Measurements from ENCODE around the gene TRIM58.

DNA sequence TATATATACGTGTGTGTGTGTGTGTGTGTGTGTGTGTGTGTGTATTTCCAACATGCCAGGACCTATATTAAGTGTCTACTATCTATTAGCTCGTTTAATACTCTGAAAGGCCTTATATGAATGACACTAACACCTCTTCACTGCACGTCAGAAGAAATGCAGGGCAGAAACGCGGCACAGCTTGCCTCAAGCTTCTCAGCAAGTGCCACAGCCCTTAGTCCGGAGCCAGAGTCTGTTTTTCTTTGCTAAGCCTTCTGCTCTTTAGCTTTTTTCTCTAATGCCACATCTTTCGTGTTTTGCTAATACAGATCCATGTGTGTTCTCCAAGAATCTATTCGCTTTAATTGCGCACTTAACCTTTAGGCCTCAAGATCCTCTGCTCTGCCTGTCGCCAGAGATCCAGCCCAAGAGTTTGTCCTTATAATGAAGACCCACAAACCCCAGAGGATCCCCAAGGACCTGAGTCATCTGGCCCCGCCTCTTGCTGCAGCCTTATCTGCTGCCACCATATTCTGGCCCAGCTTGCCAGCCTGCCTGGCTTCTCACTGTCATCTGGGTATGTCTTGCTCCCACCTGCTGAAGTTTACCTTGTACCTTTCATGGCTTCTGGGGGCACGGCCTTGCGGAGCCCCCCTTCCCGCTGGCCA is 2.0 kb upstream of the TRIM58 start:
- TF ChIP-seq ZNF384 (IDR thresholded peaks at IDR 0.05; ENCODE audit: low read depth, low read length) (no peak), ZNF12 (CRISPR knock-in tag; IDR thresholded peaks at IDR 0.05) (no peak), POLR2AphosphoS5 (IDR thresholded peaks at IDR 0.05; ENCODE audit: control insufficient read depth, insufficient read depth, low read depth, low read length) (peak; percentile 93), YY1 (IDR thresholded peaks at IDR 0.05; ENCODE audit: borderline replicate concordance in 1 of 3, control insufficient read depth in 1 of 3, extremely low read depth in 1 of 3, insufficient read depth in 3 of 3, insufficient read length in 1 of 3, insufficient replicate concordance in 2 of 3, low read depth in 1 of 3, low read length in 2 of 3) (peak; percentile 16 to 75 (median 38)), CEBPB (tag; IDR thresholded peaks at IDR 0.05) (no peak), HNRNPLL (IDR thresholded peaks at IDR 0.05; ENCODE audit: low read depth, low read length, poor library complexity, severe bottlenecking) (no peak), EHMT2 (IDR thresholded peaks at IDR 0.05) (peak; percentile 11; the same call in 1 of the 2 replicates), XRCC4 (IDR thresholded peaks at IDR 0.05; ENCODE audit: extremely low read depth, insufficient read depth, insufficient read length) (no peak), EGR1 (conservative IDR thresholded peaks at IDR 0.05) (no peak)
- TF ChIP-seq, protein P1, sequence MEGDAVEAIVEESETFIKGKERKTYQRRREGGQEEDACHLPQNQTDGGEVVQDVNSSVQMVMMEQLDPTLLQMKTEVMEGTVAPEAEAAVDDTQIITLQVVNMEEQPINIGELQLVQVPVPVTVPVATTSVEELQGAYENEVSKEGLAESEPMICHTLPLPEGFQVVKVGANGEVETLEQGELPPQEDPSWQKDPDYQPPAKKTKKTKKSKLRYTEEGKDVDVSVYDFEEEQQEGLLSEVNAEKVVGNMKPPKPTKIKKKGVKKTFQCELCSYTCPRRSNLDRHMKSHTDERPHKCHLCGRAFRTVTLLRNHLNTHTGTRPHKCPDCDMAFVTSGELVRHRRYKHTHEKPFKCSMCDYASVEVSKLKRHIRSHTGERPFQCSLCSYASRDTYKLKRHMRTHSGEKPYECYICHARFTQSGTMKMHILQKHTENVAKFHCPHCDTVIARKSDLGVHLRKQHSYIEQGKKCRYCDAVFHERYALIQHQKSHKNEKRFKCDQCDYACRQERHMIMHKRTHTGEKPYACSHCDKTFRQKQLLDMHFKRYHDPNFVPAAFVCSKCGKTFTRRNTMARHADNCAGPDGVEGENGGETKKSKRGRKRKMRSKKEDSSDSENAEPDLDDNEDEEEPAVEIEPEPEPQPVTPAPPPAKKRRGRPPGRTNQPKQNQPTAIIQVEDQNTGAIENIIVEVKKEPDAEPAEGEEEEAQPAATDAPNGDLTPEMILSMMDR (IDR thresholded peaks at IDR 0.05 in 2 of 3, conservative IDR thresholded peaks at IDR 0.05 in 1 of 3; ENCODE audit: insufficient read depth in 2 of 3, low read depth in 1 of 3, low read length in 3 of 3): no peak
- TF ChIP-seq, protein P2, sequence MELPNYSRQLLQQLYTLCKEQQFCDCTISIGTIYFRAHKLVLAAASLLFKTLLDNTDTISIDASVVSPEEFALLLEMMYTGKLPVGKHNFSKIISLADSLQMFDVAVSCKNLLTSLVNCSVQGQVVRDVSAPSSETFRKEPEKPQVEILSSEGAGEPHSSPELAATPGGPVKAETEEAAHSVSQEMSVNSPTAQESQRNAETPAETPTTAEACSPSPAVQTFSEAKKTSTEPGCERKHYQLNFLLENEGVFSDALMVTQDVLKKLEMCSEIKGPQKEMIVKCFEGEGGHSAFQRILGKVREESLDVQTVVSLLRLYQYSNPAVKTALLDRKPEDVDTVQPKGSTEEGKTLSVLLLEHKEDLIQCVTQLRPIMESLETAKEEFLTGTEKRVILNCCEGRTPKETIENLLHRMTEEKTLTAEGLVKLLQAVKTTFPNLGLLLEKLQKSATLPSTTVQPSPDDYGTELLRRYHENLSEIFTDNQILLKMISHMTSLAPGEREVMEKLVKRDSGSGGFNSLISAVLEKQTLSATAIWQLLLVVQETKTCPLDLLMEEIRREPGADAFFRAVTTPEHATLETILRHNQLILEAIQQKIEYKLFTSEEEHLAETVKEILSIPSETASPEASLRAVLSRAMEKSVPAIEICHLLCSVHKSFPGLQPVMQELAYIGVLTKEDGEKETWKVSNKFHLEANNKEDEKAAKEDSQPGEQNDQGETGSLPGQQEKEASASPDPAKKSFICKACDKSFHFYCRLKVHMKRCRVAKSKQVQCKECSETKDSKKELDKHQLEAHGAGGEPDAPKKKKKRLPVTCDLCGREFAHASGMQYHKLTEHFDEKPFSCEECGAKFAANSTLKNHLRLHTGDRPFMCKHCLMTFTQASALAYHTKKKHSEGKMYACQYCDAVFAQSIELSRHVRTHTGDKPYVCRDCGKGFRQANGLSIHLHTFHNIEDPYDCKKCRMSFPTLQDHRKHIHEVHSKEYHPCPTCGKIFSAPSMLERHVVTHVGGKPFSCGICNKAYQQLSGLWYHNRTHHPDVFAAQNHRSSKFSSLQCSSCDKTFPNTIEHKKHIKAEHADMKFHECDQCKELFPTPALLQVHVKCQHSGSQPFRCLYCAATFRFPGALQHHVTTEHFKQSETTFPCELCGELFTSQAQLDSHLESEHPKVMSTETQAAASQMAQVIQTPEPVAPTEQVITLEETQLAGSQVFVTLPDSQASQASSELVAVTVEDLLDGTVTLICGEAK (IDR thresholded peaks at IDR 0.05): 0 out of 2 replicates have a peak, but pooled peaks have one; percentile 12
- TF ChIP-seq, protein P2 (CRISPR knock-in tag; IDR thresholded peaks at IDR 0.05): no peak
